Nephron progenitor cell (in vitro differentiated cells): ENCODE data around the gene GRHL1.

Experiments used
- DNase-seq: peaks from one replicate; pipeline ENCODE4 v3.0.0; 2021
- H3K27ac Mint-ChIP-seq: 2 replicates; pipeline ENCODE4 v1.8.0; 2021; ENCODE audit warnings: mild to moderate bottlenecking, moderate library complexity, mixed read lengths
- H3K27me3 Mint-ChIP-seq: 2 replicates; pipeline ENCODE4 v1.8.0; 2021; ENCODE audit warnings: mild to moderate bottlenecking, low read depth, mixed read lengths; ENCODE audit not compliant: poor library complexity
- H3K36me3 Mint-ChIP-seq: 2 replicates; pipeline ENCODE4 v1.8.0; 2021; ENCODE audit warnings: low read depth, mixed read lengths
- H3K4me1 Mint-ChIP-seq: 2 replicates; pipeline ENCODE4 v1.8.0; 2021; ENCODE audit warnings: mixed read lengths
- H3K4me3 Mint-ChIP-seq: 2 replicates; pipeline ENCODE4 v1.8.0; 2021; ENCODE audit warnings: mild to moderate bottlenecking, moderate library complexity, mixed read lengths
- H3K9me3 Mint-ChIP-seq: 2 replicates; pipeline ENCODE4 v1.8.0; 2021; ENCODE audit warnings: mild to moderate bottlenecking, moderate library complexity, mixed read lengths
- TF ChIP-seq, protein P1 (sequence below): fragments of 200-600 bp; sonication (generic); IDR thresholded peaks from 2 replicates; pipeline ENCODE4 v1.5.0; 2021; ENCODE audit warnings: antibody characterized with exemption

GRHL1 gene

DNA sequence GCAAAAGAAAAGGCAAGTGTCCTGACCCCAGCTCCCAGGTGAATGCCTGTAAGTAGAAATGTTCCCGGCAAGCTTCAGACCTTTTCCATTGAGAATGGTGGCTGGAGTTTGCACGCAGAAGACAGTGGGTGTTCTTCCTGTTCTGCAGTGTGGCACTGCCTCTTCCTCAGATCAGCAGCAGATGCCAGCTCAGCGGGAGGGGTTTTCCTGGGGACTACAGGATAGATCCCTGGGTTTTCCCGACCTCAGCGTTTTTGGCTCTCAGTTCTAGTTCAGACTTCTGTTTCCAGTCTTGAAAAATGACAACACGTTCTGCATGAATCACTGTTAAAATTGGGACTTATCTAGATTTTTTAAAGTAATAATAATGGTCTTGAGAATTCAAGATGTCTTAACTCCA, 39.2 kb downstream of the GRHL1 start:
- Mint-ChIP-seq H3K9me3 (no peaks in the 10 kb centered on the region), H3K27me3 (peaks cover 12% of the 10 kb centered on the region), H3K4me1 (peaks cover 8% of the 10 kb centered on the region), H3K36me3 (no peaks in the 10 kb centered on the region), H3K27ac (no peak overlapping the region), H3K4me3 (no peak overlapping the region)
- no peak for DNase-seq
- TF ChIP-seq, protein P1, sequence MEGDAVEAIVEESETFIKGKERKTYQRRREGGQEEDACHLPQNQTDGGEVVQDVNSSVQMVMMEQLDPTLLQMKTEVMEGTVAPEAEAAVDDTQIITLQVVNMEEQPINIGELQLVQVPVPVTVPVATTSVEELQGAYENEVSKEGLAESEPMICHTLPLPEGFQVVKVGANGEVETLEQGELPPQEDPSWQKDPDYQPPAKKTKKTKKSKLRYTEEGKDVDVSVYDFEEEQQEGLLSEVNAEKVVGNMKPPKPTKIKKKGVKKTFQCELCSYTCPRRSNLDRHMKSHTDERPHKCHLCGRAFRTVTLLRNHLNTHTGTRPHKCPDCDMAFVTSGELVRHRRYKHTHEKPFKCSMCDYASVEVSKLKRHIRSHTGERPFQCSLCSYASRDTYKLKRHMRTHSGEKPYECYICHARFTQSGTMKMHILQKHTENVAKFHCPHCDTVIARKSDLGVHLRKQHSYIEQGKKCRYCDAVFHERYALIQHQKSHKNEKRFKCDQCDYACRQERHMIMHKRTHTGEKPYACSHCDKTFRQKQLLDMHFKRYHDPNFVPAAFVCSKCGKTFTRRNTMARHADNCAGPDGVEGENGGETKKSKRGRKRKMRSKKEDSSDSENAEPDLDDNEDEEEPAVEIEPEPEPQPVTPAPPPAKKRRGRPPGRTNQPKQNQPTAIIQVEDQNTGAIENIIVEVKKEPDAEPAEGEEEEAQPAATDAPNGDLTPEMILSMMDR: no peak

DNA sequence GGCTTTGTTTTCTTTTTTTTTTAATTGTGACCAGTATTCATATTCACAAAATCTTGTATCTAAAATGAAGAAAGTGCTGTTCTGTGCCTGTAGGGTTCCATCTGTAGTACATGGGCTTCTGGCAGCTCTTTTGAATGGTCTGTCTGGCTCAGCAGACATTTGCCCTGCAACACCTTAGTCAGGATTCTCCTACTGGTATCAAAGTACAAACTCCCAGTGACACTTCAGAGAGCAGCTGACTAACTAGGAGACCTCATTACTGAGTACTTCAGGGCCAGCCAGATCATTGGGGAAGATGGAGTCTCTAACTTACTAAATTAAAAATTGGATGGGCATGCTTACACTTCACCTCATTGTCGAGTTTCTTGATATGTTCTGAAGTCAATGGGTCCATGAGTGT, 39.7 kb downstream of the GRHL1 start:
- TF ChIP-seq, protein P1: no peak
- no peaks in the 10 kb centered on the region for H3K9me3 Mint-ChIP-seq
- H3K4me3 Mint-ChIP-seq: no peak overlapping the region
- H3K4me1 Mint-ChIP-seq: peaks cover 8% of the 10 kb centered on the region
- H3K27ac Mint-ChIP-seq: no peak overlapping the region
- DNase-seq: no peak
- H3K36me3 Mint-ChIP-seq: no peaks in the 10 kb centered on the region
- H3K27me3 Mint-ChIP-seq: peaks cover 12% of the 10 kb centered on the region

DNA sequence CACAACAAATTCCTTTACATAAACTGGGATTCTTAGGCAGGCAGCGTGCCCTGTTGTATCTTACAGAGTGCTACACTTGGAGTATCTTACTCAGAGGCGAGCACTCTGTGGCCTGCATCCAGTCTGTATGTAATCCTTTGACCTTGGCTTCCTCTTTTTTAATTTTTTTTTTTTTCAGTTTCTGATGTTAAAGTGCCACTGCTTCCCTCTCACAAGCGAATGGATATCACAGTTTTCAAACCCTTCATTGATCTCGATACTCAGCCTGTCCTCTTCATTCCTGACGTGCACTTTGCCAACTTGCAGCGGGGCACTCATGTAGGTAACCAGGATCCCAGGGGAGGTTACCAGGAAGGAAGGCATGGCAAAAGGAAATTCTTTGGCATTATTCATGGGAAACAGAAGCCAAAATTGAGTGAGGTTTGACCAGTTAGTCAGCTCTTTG, 40.4 kb downstream of the GRHL1 start:
- H3K4me3 Mint-ChIP-seq: no peak overlapping the region
- peaks cover 8% of the 10 kb centered on the region for H3K4me1 Mint-ChIP-seq
- DNase-seq: no peak

DNA sequence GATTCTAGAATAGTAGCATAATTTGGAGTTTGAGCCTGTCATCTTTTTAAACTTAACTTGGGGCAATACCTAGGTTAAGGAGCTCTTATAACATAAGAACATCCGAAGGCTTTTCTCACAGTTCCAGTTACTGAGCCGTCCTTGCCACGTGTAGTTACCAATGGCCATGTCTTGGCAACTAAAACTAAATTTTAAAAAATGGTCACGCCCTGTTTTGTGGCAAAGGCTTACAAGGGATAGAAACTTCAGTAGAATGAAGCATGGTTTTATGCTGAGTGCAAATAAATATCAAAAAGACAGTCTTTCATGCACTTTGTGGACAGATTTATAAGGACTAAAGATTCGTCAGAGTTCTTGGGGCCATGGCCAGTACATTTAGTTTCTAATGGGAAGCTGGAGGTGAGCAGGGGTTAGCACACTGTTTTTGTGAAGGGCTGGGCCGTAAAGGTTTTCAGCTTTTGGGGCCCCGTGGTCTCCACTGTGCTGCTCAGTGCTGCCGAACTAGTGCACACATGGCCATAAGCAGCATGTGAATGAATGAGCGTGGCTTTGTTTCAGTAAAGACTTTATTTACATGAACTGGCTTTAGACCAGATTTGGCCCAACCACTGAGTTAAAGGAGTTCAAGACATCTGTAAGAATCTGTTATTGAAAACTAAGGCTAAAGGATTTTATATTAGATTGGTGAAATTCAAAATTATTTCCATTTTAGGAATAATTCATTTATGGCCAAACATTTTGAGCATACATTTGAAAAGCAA, 41.1 kb downstream of the GRHL1 start:
- TF ChIP-seq, protein P1: no peak
- H3K4me3 Mint-ChIP-seq: no peak overlapping the region
- H3K36me3 Mint-ChIP-seq: no peaks in the 10 kb centered on the region
- H3K9me3 Mint-ChIP-seq: no peaks in the 10 kb centered on the region
- peaks cover 12% of the 10 kb centered on the region for H3K27me3 Mint-ChIP-seq
- H3K27ac Mint-ChIP-seq: no peak overlapping the region
- H3K4me1 Mint-ChIP-seq: peaks cover 8% of the 10 kb centered on the region
- no peak for DNase-seq

More for the DNA sequence above, 40.4 kb downstream of the GRHL1 start:
- Mint-ChIP-seq H3K9me3 (no peaks in the 10 kb centered on the region), H3K36me3 (no peaks in the 10 kb centered on the region), H3K27ac (peak overlapping the region; percentile 63), H3K27me3 (peaks cover 12% of the 10 kb centered on the region)
- TF ChIP-seq, protein P1: no peak

DNA sequence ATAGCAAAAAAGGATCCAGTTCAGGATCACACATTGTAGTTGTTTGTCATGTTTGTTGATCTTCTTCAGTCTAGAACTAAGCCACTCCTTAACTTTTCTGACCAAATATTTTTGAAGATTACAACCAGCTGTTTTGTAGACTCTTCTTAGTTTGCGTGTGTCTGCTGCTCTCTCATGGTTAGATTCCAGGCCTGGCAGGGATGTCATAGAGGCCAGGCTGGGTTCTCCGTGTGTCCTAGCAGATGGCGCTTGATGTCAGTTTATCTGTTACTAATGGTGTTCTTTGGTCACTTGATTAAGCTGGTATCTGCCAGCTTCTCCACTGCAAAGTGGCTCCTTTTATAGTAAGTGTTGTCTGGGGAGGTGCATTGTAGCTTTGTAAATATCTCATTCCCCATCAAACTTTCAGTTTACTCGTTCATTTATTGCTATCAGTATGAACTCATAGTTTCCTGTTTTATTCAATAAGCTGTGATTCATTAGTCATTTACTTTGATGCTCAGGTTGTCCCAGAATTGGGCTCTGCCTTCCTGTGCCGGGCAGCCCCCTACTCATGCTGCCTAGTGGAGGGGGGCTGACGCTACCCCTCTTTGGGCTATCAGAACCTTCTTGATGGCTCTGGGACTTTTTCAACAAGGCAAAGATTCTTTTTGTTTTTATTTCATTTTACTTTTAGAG, 42.1 kb downstream of the GRHL1 start:
- no peaks in the 10 kb centered on the region for H3K36me3 Mint-ChIP-seq
- no peak overlapping the region for H3K4me3 Mint-ChIP-seq

More for the DNA sequence above, 42.1 kb downstream of the GRHL1 start:
- peaks cover 12% of the 10 kb centered on the region for H3K27me3 Mint-ChIP-seq
- no peaks in the 10 kb centered on the region for H3K9me3 Mint-ChIP-seq
- H3K4me1 Mint-ChIP-seq: peaks cover 8% of the 10 kb centered on the region
- TF ChIP-seq, protein P1: no peak
- H3K27ac Mint-ChIP-seq: no peak overlapping the region
- no peak for DNase-seq
